Smooth muscle cell (in vitro differentiated cells): Measurements from ENCODE around the gene ZNF800. TPM values are rescaled to one million over a fixed set of nuclear protein-coding genes. Genes with fewer than 3 reads are reported as not detected.
A peak's percentile ranks its signal among the peaks of the same experiment; 100 is the strongest.
"Not testable (repeated sequence)": the region's sequence is repeated elsewhere in the genome, so short reads cannot be mapped to it uniquely, and the experiment has no call there.

Source experiments
- DNase-seq: peaks from one replicate; lab custom pipeline; 2025; ENCODE audit not compliant: unreplicated experiment; lab: John Stamatoyannopoulos, UW
- H2AFZ ChIP-seq: fragments of 200-600 bp; sonication (generic); 2 replicates; pipeline ENCODE4 v1.6.0; 2016; ENCODE audit warnings: antibody characterized with exemption, low read depth, mild to moderate bottlenecking
- H3F3A ChIP-seq: fragments of 200-600 bp; sonication (generic); 2 replicates; pipeline ENCODE4 v1.6.0; 2017; ENCODE audit warnings: antibody characterized with exemption, low read depth
- H3K27ac ChIP-seq: fragments of 200-600 bp; sonication (generic); 2 replicates; pipeline ENCODE4 v1.5.1; 2016; ENCODE audit warnings: low read depth, mild to moderate bottlenecking
- H3K27me3 ChIP-seq: fragments of 200-600 bp; sonication (generic); 2 replicates; pipeline ENCODE4 v1.6.1; 2016; ENCODE audit warnings: low read depth, mild to moderate bottlenecking
- H3K36me3 ChIP-seq: fragments of 200-600 bp; sonication (generic); 2 replicates; pipeline ENCODE4 v1.5.1; 2016; ENCODE audit warnings: low read depth
- H3K4me1 ChIP-seq: fragments of 200-600 bp; sonication (generic); 2 replicates; pipeline ENCODE4 v1.5.1; 2016; ENCODE audit warnings: low read depth
- H3K4me2 ChIP-seq: fragments of 200-600 bp; sonication (generic); 2 replicates; pipeline ENCODE4 v1.6.0; 2016; ENCODE audit warnings: mild to moderate bottlenecking
- H3K4me3 ChIP-seq: fragments of 200-600 bp; sonication (generic); 2 replicates; pipeline ENCODE4 v1.5.1; 2016; ENCODE audit warnings: mild to moderate bottlenecking
- H3K79me2 ChIP-seq: fragments of 200-600 bp; sonication (generic); 2 replicates; pipeline ENCODE4 v1.6.0; 2016; ENCODE audit warnings: low read depth, mild to moderate bottlenecking
- H3K9ac ChIP-seq: fragments of 200-600 bp; sonication (generic); 2 replicates; pipeline ENCODE4 v1.6.0; 2016; ENCODE audit warnings: low read depth
- H3K9me3 ChIP-seq: fragments of 200-600 bp; sonication (generic); replicated peaks from 2 replicates; pipeline ENCODE4 v1.5.1; 2016; ENCODE audit warnings: low read depth
- H4K20me1 ChIP-seq: fragments of 200-600 bp; sonication (generic); 2 replicates; pipeline ENCODE4 v1.6.0; 2016; ENCODE audit warnings: low read depth
- CTCF ChIP-seq: fragments of 200-600 bp; sonication (generic); IDR thresholded peaks from 2 replicates; pipeline ENCODE4 v1.5.1; 2017; ENCODE audit warnings: borderline replicate concordance, mild to moderate bottlenecking, antibody characterized with exemption; ENCODE audit not compliant: insufficient read depth, poor library complexity, severe bottlenecking
- WGBS: methylation state at CpG from one replicate; pipeline ENCODE4 v1.1.7; 2016; ENCODE audit warnings: low lambda C conversion rate; 5-methylcytosine and 5-hydroxymethylcytosine counted together
- polyA plus RNA-seq: library from polyadenylated mRNA; unstranded; fragments of >200 nt; fragmentation: Nextera tagmentation; extraction: Ambion mirVana; gene quantifications from 2 replicates; pipeline ENCODE4 v1.2.1, GENCODE V29; 2016
- total RNA-seq: library from RNA; depleted of rRNA; stranded (reverse); fragments of >200 nt; gene quantifications from 2 replicates; pipeline ENCODE4 v1.2.3, GENCODE V29; 2014

Gene ZNF800
- total and polyA plus RNA-seq, 2 experiments from 2014 or later: 12.8 to 23.5 TPM

- H3K4me2 ChIP-seq: no peak overlapping the region
- peaks cover 11% of the 10 kb centered on the region for H3K79me2 ChIP-seq
- H2AFZ ChIP-seq: no peak overlapping the region
- no peak overlapping the region for H3K4me3 ChIP-seq
- H3K27me3 ChIP-seq: peaks cover 20% of the 10 kb centered on the region
- no peak overlapping the region for H3K9ac ChIP-seq
- 34% methylated on average over 1 of the region's 1 CpG for WGBS
- no peak for TF ChIP-seq CTCF
- no peaks in the 10 kb centered on the region for H3F3A ChIP-seq
- no peaks in the 10 kb centered on the region for H3K36me3 ChIP-seq
- H4K20me1 ChIP-seq: peaks cover 5% of the 10 kb centered on the region
- no peak for DNase-seq
- no peak overlapping the region for H3K27ac ChIP-seq
- no peaks in the 10 kb centered on the region for H3K9me3 ChIP-seq
- H3K4me1 ChIP-seq: peaks cover 6% of the 10 kb centered on the region
Observed at GRCh38 chr7:127396184-127396583, 3.7 kb upstream of the ZNF800 start.

- H3F3A ChIP-seq, H3K9ac ChIP-seq, DNase-seq, H3K9me3 ChIP-seq, H3K27ac ChIP-seq, H3K4me3 ChIP-seq, H2AFZ ChIP-seq, H3K36me3 ChIP-seq, H3K4me2 ChIP-seq: not testable (repeated sequence)
- Histone ChIP-seq H3K4me1 (peaks cover 16% of the 10 kb centered on the region), H3K27me3 (peaks cover 11% of the 10 kb centered on the region), H4K20me1 (peaks cover 15% of the 10 kb centered on the region), H3K79me2 (peaks cover 22% of the 10 kb centered on the region)
- 0% methylated on average over 1 of the region's 1 CpG for WGBS
Observed at GRCh38 chr7:127395104-127395503, 2.6 kb upstream of the ZNF800 start.

GRCh38 chr7:127393368-127394058 is 1.0 kb upstream of the ZNF800 start:
- Histone ChIP-seq H3F3A (no peaks in the 10 kb centered on the region), H3K27me3 (no peaks in the 10 kb centered on the region), H3K27ac (peak overlapping the region; percentile 93), H3K79me2 (peaks cover 38% of the 10 kb centered on the region), H3K9ac (peak overlapping the region; percentile 95), H3K4me3 (peak overlapping the region; percentile 100), H3K4me2 (peak overlapping the region; percentile 98), H3K9me3 (no peaks in the 10 kb centered on the region), H4K20me1 (peaks cover 30% of the 10 kb centered on the region), H3K4me1 (peaks cover 16% of the 10 kb centered on the region), H3K36me3 (peaks cover 5% of the 10 kb centered on the region), H2AFZ (peak overlapping the region; percentile 99)
- no peak for TF ChIP-seq CTCF
- no peak for DNase-seq
- WGBS: 5% methylated on average over 28 of the region's 28 CpGs

GRCh38 chr7:127392182-127392565 is 334 bp downstream of the ZNF800 start:
- no peaks in the 10 kb centered on the region for H3K27me3 ChIP-seq
- peak overlapping the region; percentile 95 for H3K9ac ChIP-seq
- H3K4me1 ChIP-seq: peaks cover 16% of the 10 kb centered on the region
- no peaks in the 10 kb centered on the region for H3K9me3 ChIP-seq
- peak overlapping the region; percentile 100 for H3K4me3 ChIP-seq
- no peaks in the 10 kb centered on the region for H3F3A ChIP-seq
- peak overlapping the region; percentile 98 for H3K4me2 ChIP-seq
- peaks cover 8% of the 10 kb centered on the region for H3K36me3 ChIP-seq
- H3K27ac ChIP-seq: peak overlapping the region; percentile 93
- peak; percentile 38 for DNase-seq
- 1% methylated on average over 48 of the region's 48 CpGs for WGBS
- H2AFZ ChIP-seq: peak overlapping the region; percentile 99
- peaks cover 42% of the 10 kb centered on the region for H4K20me1 ChIP-seq
- H3K79me2 ChIP-seq: peaks cover 52% of the 10 kb centered on the region
- TF ChIP-seq CTCF: no peak
